Ascending aorta (tissue), 2 donors: ENCODE results near the gene ZNF212. TPM values are rescaled to one million over a fixed set of nuclear protein-coding genes. Genes with fewer than 3 reads are reported as not detected.
"Not testable (repeated sequence)": the region's sequence is repeated elsewhere in the genome, so short reads cannot be mapped to it uniquely, and the experiment has no call there.

Experiments used
- DNase-seq, 2 donors: peaks; one replicate each; pipeline ENCODE4 v3.0.0-alpha.2; 2019; ENCODE audit warnings: low spot score in 2 of 2
- H3K27ac ChIP-seq, 2 donors: fragments of 200-600 bp; sonication (generic); one replicate each; pipeline ENCODE4 v1.5.1; 2016 to 2017; ENCODE audit warnings: mild to moderate bottlenecking in 1 of 2
- H3K27me3 ChIP-seq: fragments of 200-600 bp; sonication (generic); one replicate; pipeline ENCODE4 v1.5.1; 2017
- H3K36me3 ChIP-seq, 2 donors: fragments of 200-600 bp; sonication (generic); one replicate each; pipeline ENCODE4 v1.5.1; 2016
- H3K4me1 ChIP-seq, 2 donors: fragments of 200-600 bp; sonication (generic); one replicate each; pipeline ENCODE4 v1.5.1; 2016 to 2017; ENCODE audit warnings: mild to moderate bottlenecking in 1 of 2
- H3K4me3 ChIP-seq, 2 donors: fragments of 200-600 bp; sonication (generic); one replicate each; pipeline ENCODE4 v1.5.1; 2016 to 2017; ENCODE audit warnings: mild to moderate bottlenecking in 1 of 2
- H3K9me3 ChIP-seq, 2 donors: fragments of 200-600 bp; sonication (generic); one replicate each; pipeline ENCODE4 v1.5.1; 2016
- intact Hi-C: fragments of 100-400 bp; cut with DNase I; formaldehyde crosslinking; loops from one replicate; pipeline ENCODE4 v1.15.1; 2023
- total RNA-seq: library from RNA; depleted of rRNA; stranded (reverse); fragments of >200 nt; gene quantifications from one replicate; pipeline ENCODE4 v1.1.0, GENCODE V29; 2016
- TF ChIP-seq, protein P1 (sequence below), 3 experiments: fragments of 200-600 bp in 2 of 3; fragments of 450-650 bp in 1 of 3; sonication (generic) in 2 of 3; IDR thresholded peaks; one replicate each; pipeline ENCODE4 v1.5.1; 2016 to 2019; ENCODE audit warnings: antibody characterized with exemption in 3 of 3, mild to moderate bottlenecking in 1 of 3, moderate library complexity in 1 of 3

Gene ZNF212
- total RNA-seq, 1 donor from 2014 or later: 5.2 TPM

DNA sequence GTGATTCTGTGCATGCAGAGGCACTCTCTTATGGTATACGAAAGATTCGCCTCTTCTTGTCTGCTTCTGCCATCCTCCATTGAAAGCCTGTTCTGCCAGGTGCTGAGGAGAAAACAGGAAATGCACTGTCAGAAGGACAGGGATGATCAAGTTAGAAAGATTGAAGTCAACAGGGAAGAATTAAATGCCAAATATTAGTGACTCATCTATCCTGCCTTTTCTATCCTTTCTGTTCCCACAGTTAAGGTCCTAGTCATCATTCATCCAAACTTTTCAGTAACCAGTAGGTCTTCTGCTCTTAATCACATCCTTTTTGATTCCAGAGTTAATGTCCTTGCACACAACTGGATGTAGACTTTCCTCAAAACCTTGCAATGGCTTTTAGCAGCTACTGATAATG lies 17.7 kb downstream of the ZNF212 start:
- no peaks in the 10 kb centered on the region for H3K9me3 ChIP-seq
- no peaks in the 10 kb centered on the region for H3K27me3 ChIP-seq
- intact Hi-C loops: no loop called here
- no peak overlapping the region for H3K27ac ChIP-seq
- peaks cover 26 to 40% of the 10 kb centered on the region in 2 donors for H3K36me3 ChIP-seq
- H3K4me1 ChIP-seq: peaks cover 0 to 4% of the 10 kb centered on the region in 2 donors
- no peak for DNase-seq
- TF ChIP-seq, protein P1, sequence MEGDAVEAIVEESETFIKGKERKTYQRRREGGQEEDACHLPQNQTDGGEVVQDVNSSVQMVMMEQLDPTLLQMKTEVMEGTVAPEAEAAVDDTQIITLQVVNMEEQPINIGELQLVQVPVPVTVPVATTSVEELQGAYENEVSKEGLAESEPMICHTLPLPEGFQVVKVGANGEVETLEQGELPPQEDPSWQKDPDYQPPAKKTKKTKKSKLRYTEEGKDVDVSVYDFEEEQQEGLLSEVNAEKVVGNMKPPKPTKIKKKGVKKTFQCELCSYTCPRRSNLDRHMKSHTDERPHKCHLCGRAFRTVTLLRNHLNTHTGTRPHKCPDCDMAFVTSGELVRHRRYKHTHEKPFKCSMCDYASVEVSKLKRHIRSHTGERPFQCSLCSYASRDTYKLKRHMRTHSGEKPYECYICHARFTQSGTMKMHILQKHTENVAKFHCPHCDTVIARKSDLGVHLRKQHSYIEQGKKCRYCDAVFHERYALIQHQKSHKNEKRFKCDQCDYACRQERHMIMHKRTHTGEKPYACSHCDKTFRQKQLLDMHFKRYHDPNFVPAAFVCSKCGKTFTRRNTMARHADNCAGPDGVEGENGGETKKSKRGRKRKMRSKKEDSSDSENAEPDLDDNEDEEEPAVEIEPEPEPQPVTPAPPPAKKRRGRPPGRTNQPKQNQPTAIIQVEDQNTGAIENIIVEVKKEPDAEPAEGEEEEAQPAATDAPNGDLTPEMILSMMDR (IDR thresholded peaks at IDR 0.05): no peak
- H3K4me3 ChIP-seq: no peak overlapping the region

DNA sequence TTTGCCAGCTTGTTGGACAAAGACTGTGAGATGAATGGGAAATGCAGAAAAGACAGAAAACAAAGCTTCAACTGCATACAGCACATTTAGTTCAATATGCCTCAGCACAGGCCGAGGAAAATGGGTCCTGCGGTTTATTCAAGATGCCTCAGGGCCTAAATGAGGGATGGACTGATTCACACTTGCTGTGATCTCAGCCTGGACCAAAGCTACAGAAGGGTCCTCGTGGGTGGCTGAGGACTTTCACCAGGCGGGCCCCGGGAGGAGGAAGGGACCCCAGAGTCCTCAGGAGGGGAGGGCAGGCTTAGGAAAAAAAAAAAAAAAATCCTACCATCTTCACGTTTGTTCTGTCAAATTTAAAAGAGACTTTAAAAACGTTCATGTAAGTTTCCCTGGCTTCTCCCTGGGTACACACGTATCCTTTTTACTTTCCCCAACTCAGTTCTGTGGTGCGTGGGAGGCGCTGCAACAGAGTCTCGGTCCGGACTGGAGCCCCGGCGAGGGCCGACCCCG lies 21.9 kb downstream of the ZNF212 start:
- no peaks in the 10 kb centered on the region for H3K9me3 ChIP-seq
- peak overlapping the region; percentile 86 to 95 for H3K27ac ChIP-seq
- peaks cover 2 to 15% of the 10 kb centered on the region in 2 donors for H3K36me3 ChIP-seq
- H3K27me3 ChIP-seq: no peaks in the 10 kb centered on the region
- intact Hi-C loops: loop anchor here (5.0 to 10.0 kb wide), 5 partner anchors 114 to 1113 kb away; partner anchors contain the start of genes EZH2, ZNF398, ZNF746 and ZNF775
- peak overlapping the region; percentile 72 to 91 for H3K4me3 ChIP-seq
- no peak for DNase-seq
- H3K4me1 ChIP-seq: peaks cover 3 to 12% of the 10 kb centered on the region in 2 donors
- TF ChIP-seq, protein P1 (IDR thresholded peaks at IDR 0.05): no peak

DNA sequence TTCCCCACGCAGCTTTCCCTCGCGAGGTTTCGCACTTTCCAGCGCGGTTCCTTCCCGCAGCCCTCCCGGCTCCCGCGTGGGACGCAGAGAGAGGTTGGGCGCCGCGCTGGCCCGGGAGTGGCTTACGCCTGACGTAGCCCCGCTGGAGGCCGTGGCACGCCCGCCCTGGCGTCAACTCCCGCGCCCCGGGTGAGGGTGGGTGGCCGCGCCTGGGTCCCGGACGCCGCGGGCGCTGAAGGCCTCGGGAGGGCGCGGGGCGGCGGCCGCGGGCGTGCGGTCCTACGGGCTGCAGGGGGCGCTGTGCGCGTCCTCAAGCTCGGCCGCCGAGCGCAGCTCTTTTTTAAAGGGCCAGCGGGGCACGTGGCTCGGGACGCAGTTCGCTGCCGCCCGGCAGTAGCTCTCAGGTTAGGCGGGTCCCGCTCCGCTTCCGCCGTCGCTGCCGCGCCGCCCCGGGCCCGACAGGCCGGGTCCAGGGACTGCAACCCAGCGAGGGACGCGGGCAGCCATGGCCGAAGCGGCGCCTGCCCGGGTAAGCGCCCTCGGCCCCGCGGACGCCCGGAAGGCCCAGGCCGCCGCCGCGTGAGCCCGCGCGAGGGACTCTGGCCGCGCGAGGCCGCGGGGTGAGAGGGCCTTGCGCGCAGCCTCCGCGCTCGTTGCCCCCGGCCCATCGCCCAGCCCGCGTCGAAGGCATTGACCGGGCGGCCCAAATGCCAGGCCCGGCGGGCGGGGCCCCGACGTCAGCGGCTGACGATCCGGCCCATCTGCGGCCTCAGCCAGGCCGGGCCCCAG lies 22.6 kb downstream of the ZNF212 start, which contains the start of gene ZNF783:
ZNF783 (plus strand) TSS at position 368 of the 789 bp plus-strand sequence; CDS start at position 506, 138 bp downstream.
- TF ChIP-seq, protein P1 (IDR thresholded peaks at IDR 0.05): peak; percentile 49 to 93 (median 67)
- Histone ChIP-seq H3K9me3 (no peaks in the 10 kb centered on the region), H3K27ac (peak within 1 kb of the TSS; percentile 86 to 95), H3K36me3 (peaks cover 9 to 21% of the 10 kb centered on the region in 2 donors), H3K4me1 (peaks cover 3 to 12% of the 10 kb centered on the region in 2 donors), H3K27me3 (no peaks in the 10 kb centered on the region), H3K4me3 (peak within 1 kb of the TSS; percentile 72 to 91)
- DNase-seq: peak; percentile 44 to 93
- intact Hi-C loops: loop anchor here (1.0 to 10.0 kb wide), 7 partner anchors 23 to 1113 kb away; partner anchors contain the start of genes EZH2, PDIA4, ZNF398 and ZNF746

DNA sequence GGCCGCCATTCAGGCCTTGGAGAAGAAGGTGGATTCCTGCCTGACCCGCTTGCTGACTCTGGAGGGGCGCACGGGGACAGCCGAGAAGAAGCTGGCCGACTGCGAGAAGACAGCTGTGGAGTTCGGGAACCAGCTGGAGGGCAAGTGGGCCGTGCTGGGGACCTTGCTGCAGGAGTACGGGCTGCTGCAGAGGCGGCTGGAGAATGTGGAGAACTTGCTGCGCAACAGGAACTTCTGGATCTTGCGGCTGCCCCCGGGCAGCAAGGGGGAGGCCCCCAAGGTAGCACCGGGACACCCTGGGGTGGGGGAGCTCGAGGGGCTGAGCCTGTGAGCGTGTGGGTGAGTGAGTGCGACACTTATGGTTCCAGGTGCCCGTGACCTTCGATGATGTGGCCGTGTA lies 27.0 kb downstream of the ZNF212 start:
- TF ChIP-seq, protein P1 (IDR thresholded peaks at IDR 0.05): no peak
- intact Hi-C loops: loop anchor here (10.0 kb wide), 3 partner anchors 358 to 1108 kb away; partner anchors contain the start of genes EZH2 and ZNF775

DNA sequence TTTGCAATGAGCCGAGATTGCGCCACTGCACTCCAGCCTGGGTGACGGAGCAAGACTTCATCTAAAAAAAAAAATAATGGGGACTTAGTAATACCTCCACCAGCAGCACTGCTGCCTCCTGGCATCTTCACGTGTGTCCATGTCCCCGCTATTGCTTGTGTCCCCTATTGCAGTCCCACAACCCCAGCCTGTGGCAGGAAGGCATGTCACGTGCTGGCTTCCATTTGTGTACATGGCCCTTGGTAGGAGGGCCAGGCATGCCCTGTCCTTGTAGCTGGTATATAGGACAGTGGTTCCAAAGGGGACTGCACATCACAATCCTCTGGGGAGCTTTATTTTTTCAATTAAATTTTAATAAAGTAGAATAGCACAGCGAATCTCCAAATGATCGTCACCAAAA lies 28.3 kb downstream of the ZNF212 start:
- intact Hi-C loops: loop anchor here (10.0 kb wide), 3 partner anchors 357 to 1107 kb away; partner anchors contain the start of genes EZH2 and ZNF775
- H3K36me3 ChIP-seq: peaks cover 36 to 62% of the 10 kb centered on the region in 2 donors

More for the DNA sequence above, 27.0 kb downstream of the ZNF212 start:
- H3K4me1 ChIP-seq: peaks cover 3 to 8% of the 10 kb centered on the region in 2 donors
- H3K36me3 ChIP-seq: peaks cover 29 to 53% of the 10 kb centered on the region in 2 donors
- H3K27me3 ChIP-seq: no peaks in the 10 kb centered on the region
- H3K27ac ChIP-seq: no peak overlapping the region
- H3K4me3 ChIP-seq: no peak overlapping the region
- H3K9me3 ChIP-seq: no peaks in the 10 kb centered on the region
- no peak for DNase-seq

DNA sequence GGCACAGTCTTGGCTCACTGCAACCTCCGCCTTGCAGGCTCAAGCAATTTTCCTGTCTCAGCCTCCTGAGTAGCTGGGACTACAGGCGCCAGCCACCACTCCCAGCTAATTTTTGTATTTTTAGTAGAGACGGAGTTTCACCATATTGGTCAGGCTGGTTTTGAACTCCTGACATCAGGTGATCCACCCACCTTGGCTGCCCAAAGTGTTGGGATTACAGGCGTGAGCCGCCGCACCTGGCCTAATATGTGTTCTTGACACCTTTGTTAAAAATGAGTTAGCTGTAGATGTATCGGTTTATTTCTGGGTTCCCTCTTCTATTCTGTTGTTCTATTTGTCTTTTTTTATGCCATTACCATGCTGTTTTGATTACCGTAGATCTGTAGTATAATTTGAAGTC lies 35.0 kb downstream of the ZNF212 start:
- H3K9me3 ChIP-seq, DNase-seq, H3K4me3 ChIP-seq, H3K27me3 ChIP-seq, H3K4me1 ChIP-seq, intact Hi-C loops, H3K27ac ChIP-seq: not testable (repeated sequence)
- peaks cover 58 to 86% of the 10 kb centered on the region in 2 donors for H3K36me3 ChIP-seq

More for the DNA sequence above, 28.3 kb downstream of the ZNF212 start:
- no peaks in the 10 kb centered on the region for H3K27me3 ChIP-seq
- peaks cover 2 to 5% of the 10 kb centered on the region in 2 donors for H3K4me1 ChIP-seq
- no peak for DNase-seq
- no peak overlapping the region for H3K27ac ChIP-seq
- H3K9me3 ChIP-seq: no peaks in the 10 kb centered on the region
- no peak overlapping the region for H3K4me3 ChIP-seq
- TF ChIP-seq, protein P1 (IDR thresholded peaks at IDR 0.05): no peak
